GM21717 (cell line): Measurements from ENCODE around the gene PIEZO1.

Experiments used
- ATAC-seq: cut with Tn5 transposase; IDR thresholded peaks from one replicate; pipeline ENCODE4 v1.9.1; 2021; ENCODE audit warnings: mild to moderate bottlenecking, moderate library complexity; ENCODE audit not compliant: unreplicated experiment

The PIEZO1 gene

GRCh38 chr16:88754912-88755744 lies 29.9 kb downstream of the PIEZO1 start:
- no peak for ATAC-seq

- no peak for ATAC-seq
Measured at GRCh38 chr16:88754109-88754911, 30.7 kb downstream of the PIEZO1 start.

- no peak for ATAC-seq
Measured at GRCh38 chr16:88753602-88754001, 31.4 kb downstream of the PIEZO1 start.

GRCh38 chr16:88753191-88753590 lies 31.8 kb downstream of the PIEZO1 start:
- ATAC-seq: no peak

GRCh38 chr16:88752386-88753002 lies 32.5 kb downstream of the PIEZO1 start:
- no peak for ATAC-seq

GRCh38 chr16:88750854-88751253 lies 34.2 kb downstream of the PIEZO1 start:
- no peak for ATAC-seq

GRCh38 chr16:88749358-88749757 lies 35.7 kb downstream of the PIEZO1 start:
- ATAC-seq: no peak

GRCh38 chr16:88748364-88748763 lies 36.7 kb downstream of the PIEZO1 start:
- no peak for ATAC-seq

GRCh38 chr16:88747588-88748301 lies 37.3 kb downstream of the PIEZO1 start:
- ATAC-seq: no peak

GRCh38 chr16:88746506-88746905 lies 38.5 kb downstream of the PIEZO1 start:
- no peak for ATAC-seq

GRCh38 chr16:88744577-88745521 lies 40.2 kb downstream of the PIEZO1 start:
- ATAC-seq: no peak

- ATAC-seq: no peak
Measured at GRCh38 chr16:88743693-88744576, 41.1 kb downstream of the PIEZO1 start.

GRCh38 chr16:88742896-88743605 lies 42.0 kb downstream of the PIEZO1 start:
- no peak for ATAC-seq

GRCh38 chr16:88741368-88741767 lies 43.7 kb downstream of the PIEZO1 start:
- no peak for ATAC-seq

GRCh38 chr16:88740727-88741055 lies 44.3 kb downstream of the PIEZO1 start:
- ATAC-seq: no peak

GRCh38 chr16:88739977-88740726 lies 44.9 kb downstream of the PIEZO1 start:
- ATAC-seq: no peak

- no peak for ATAC-seq
Measured at GRCh38 chr16:88739139-88739976, 45.7 kb downstream of the PIEZO1 start.
